Lower leg skin (tissue), 4 donors: ENCODE measurements around the gene PTK6. TPM values are rescaled to one million over a fixed set of nuclear protein-coding genes. Genes with fewer than 3 reads are reported as not detected.

Experiments used
- DNase-seq, 2 donors: peaks; one replicate each; pipeline ENCODE4 v3.0.0-alpha.2; 2019; ENCODE audit warnings: low spot score in 2 of 2
- H3K4me3 ChIP-seq: fragments of 200-600 bp; sonication (generic); 2 replicates; pipeline ENCODE4 v1.5.1; 2017; ENCODE audit warnings: mild to moderate bottlenecking, low read depth; ENCODE audit not compliant: poor library complexity, severe bottlenecking
- CTCF ChIP-seq, 3 donors: fragments of 450-650 bp; IDR thresholded peaks; one replicate each; pipeline ENCODE4 v1.5.1; 2016; ENCODE audit warnings: antibody characterized with exemption in 3 of 3, mild to moderate bottlenecking in 3 of 3, moderate library complexity in 2 of 3
- POLR2A ChIP-seq, 2 donors: fragments of 450-650 bp; IDR thresholded peaks; one replicate each; pipeline ENCODE4 v1.6.1; 2016 to 2017; ENCODE audit warnings: antibody characterized with exemption in 2 of 2, mild to moderate bottlenecking in 1 of 2, moderate library complexity in 1 of 2
- WGBS, 2 donors: methylation state at CpG; one replicate each; pipeline ENCODE4 v1.1.5; 2018; 5-methylcytosine and 5-hydroxymethylcytosine counted together
- intact Hi-C: fragments of 100-400 bp; cut with DNase I; formaldehyde crosslinking; loops from one replicate; pipeline ENCODE4 v1.15.0; 2023; ENCODE audit warnings: low total_unique reads
- total RNA-seq, 4 donors: library from RNA; depleted of rRNA; stranded (reverse); fragments of >200 nt; gene quantifications; one replicate each; pipeline ENCODE4 v1.1.0, GENCODE V29; 2016

Gene PTK6
- total RNA-seq, 4 donors from 2014 or later: 72.4 to 101 (median 79.9) TPM

GRCh38 chr20:63534427-63534830 lies 2.7 kb downstream of the PTK6 start:
- no peak overlapping the region for H3K4me3 ChIP-seq
- intact Hi-C loops: no loop called here
- WGBS, 2 donors: 32 to 33% methylated on average over 12 of the region's 12 CpGs
- TF ChIP-seq POLR2A (IDR thresholded peaks at IDR 0.05): no peak
- no peak for TF ChIP-seq CTCF (IDR thresholded peaks at IDR 0.05)
- DNase-seq: no peak

- 33 to 48% methylated on average over 3 to 15 of the region's 28 CpGs for WGBS, 2 donors
- TF ChIP-seq CTCF (IDR thresholded peaks at IDR 0.05) (no peak), POLR2A (IDR thresholded peaks at IDR 0.05) (no peak)
- DNase-seq: peak in 1 of 2 donors; percentile 94
- no peak overlapping the region for H3K4me3 ChIP-seq
- intact Hi-C loops: no loop called here
These were observed 3.2 kb downstream of the PTK6 start for GRCh38 chr20:63533871-63534393.

- no peak overlapping the region for H3K4me3 ChIP-seq
- TF ChIP-seq POLR2A (IDR thresholded peaks at IDR 0.05): no peak
- TF ChIP-seq CTCF (IDR thresholded peaks at IDR 0.05): no peak
- DNase-seq: peak in 1 of 2 donors; percentile 87
These were observed 3.8 kb downstream of the PTK6 start for GRCh38 chr20:63533388-63533787.

GRCh38 chr20:63532449-63532971 lies 4.7 kb downstream of the PTK6 start:
- TF ChIP-seq CTCF (IDR thresholded peaks at IDR 0.05) (no peak), POLR2A (IDR thresholded peaks at IDR 0.05) (no peak)
- 76 to 81% methylated on average over 18 to 21 of the region's 24 CpGs for WGBS, 2 donors
- intact Hi-C loops: no loop called here

More at GRCh38 chr20:63533388-63533787, 3.8 kb downstream of the PTK6 start:
- WGBS, 2 donors: 70 to 80% methylated on average over 14 of the region's 14 CpGs
- intact Hi-C loops: no loop called here

GRCh38 chr20:63531686-63532448 lies 5.3 kb downstream of the PTK6 start:
- TF ChIP-seq POLR2A (IDR thresholded peaks at IDR 0.05): no peak
- peak in 1 of 3 donors; percentile 59 for TF ChIP-seq CTCF (IDR thresholded peaks at IDR 0.05)
- 73% methylated on average over 26 to 27 of the region's 27 CpGs for WGBS, 2 donors
- intact Hi-C loops: no loop called here
- no peak for DNase-seq
- no peak overlapping the region for H3K4me3 ChIP-seq

More at GRCh38 chr20:63532449-63532971, 4.7 kb downstream of the PTK6 start:
- DNase-seq: no peak
- H3K4me3 ChIP-seq: no peak overlapping the region
